HL-60 (cell line): ENCODE data around the gene ERVMER34-1.

Experiments
- POLR2AphosphoS5 ChIP-seq: IDR thresholded peaks from 2 replicates; pipeline ENCODE4 v1.6.1; 2012; ENCODE audit warnings: low read depth
- TF ChIP-seq, protein P1 (sequence below): IDR thresholded peaks from one replicate; pipeline ENCODE4 v1.5.1; 2011; ENCODE audit warnings: low read length, control low read depth, inconsistent platforms; ENCODE audit not compliant: insufficient read depth
- TF ChIP-seq, protein P2 (sequence below): IDR thresholded peaks from 2 replicates; pipeline ENCODE4 v1.6.1; 2012; ENCODE audit warnings: low read depth; ENCODE audit not compliant: insufficient replicate concordance

DNA sequence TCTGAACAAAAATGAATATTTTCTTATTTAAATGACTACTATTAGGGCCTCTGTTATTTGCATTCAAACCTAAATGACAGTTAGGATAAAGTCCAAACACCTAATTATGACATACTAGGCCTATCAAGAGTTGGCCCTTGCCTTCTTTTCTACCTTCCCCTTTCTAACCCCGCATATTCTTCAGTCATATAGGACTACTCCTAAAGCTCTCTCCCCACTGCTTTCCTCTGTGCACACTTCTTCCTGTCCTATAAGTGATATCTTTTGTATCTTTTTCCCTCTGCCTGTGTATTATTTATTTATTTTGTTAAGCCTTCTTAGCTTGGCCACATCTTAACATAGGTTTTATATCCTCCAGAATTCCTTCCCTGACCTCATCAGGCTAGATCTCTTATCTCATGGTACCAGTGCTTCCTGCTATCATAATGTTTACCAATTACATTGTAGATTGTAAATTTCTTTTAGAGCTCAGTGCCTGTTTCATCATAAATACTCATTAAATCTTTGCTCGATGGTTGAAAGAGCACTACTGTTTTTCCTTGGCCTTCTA lies 22.5 kb downstream of the ERVMER34-1 start:
- no peak for TF ChIP-seq POLR2AphosphoS5
- TF ChIP-seq, protein P1, sequence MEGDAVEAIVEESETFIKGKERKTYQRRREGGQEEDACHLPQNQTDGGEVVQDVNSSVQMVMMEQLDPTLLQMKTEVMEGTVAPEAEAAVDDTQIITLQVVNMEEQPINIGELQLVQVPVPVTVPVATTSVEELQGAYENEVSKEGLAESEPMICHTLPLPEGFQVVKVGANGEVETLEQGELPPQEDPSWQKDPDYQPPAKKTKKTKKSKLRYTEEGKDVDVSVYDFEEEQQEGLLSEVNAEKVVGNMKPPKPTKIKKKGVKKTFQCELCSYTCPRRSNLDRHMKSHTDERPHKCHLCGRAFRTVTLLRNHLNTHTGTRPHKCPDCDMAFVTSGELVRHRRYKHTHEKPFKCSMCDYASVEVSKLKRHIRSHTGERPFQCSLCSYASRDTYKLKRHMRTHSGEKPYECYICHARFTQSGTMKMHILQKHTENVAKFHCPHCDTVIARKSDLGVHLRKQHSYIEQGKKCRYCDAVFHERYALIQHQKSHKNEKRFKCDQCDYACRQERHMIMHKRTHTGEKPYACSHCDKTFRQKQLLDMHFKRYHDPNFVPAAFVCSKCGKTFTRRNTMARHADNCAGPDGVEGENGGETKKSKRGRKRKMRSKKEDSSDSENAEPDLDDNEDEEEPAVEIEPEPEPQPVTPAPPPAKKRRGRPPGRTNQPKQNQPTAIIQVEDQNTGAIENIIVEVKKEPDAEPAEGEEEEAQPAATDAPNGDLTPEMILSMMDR = no peak
- TF ChIP-seq, protein P2, sequence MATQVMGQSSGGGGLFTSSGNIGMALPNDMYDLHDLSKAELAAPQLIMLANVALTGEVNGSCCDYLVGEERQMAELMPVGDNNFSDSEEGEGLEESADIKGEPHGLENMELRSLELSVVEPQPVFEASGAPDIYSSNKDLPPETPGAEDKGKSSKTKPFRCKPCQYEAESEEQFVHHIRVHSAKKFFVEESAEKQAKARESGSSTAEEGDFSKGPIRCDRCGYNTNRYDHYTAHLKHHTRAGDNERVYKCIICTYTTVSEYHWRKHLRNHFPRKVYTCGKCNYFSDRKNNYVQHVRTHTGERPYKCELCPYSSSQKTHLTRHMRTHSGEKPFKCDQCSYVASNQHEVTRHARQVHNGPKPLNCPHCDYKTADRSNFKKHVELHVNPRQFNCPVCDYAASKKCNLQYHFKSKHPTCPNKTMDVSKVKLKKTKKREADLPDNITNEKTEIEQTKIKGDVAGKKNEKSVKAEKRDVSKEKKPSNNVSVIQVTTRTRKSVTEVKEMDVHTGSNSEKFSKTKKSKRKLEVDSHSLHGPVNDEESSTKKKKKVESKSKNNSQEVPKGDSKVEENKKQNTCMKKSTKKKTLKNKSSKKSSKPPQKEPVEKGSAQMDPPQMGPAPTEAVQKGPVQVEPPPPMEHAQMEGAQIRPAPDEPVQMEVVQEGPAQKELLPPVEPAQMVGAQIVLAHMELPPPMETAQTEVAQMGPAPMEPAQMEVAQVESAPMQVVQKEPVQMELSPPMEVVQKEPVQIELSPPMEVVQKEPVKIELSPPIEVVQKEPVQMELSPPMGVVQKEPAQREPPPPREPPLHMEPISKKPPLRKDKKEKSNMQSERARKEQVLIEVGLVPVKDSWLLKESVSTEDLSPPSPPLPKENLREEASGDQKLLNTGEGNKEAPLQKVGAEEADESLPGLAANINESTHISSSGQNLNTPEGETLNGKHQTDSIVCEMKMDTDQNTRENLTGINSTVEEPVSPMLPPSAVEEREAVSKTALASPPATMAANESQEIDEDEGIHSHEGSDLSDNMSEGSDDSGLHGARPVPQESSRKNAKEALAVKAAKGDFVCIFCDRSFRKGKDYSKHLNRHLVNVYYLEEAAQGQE = no peak
